ENCODE measurements around the gene CACNG3.
"Not testable (repeated sequence)": the region's sequence is repeated elsewhere in the genome, so short reads cannot be mapped to it uniquely, and the experiment has no call there.

CACNG3 gene

GRCh38 chr16:24281466-24281865 is 25.3 kb downstream of the CACNG3 start:
- no peak for DNase-seq

GRCh38 chr16:24282141-24282540 is 26.0 kb downstream of the CACNG3 start:
- DNase-seq = no peak

GRCh38 chr16:24286741-24287405 is 30.7 kb downstream of the CACNG3 start:
- no peak for DNase-seq

- DNase-seq = no peak
Measured at GRCh38 chr16:24288516-24288915, 32.4 kb downstream of the CACNG3 start.

GRCh38 chr16:24289166-24289700 is 33.1 kb downstream of the CACNG3 start:
- no peak for DNase-seq

GRCh38 chr16:24291932-24292331 is 35.8 kb downstream of the CACNG3 start:
- DNase-seq = no peak

- no peak for DNase-seq
Measured at GRCh38 chr16:24294131-24294530, 38.0 kb downstream of the CACNG3 start.

- DNase-seq = no peak
Measured at GRCh38 chr16:24297375-24297774, 41.2 kb downstream of the CACNG3 start.

- no peak for DNase-seq
Measured at GRCh38 chr16:24298548-24299167, 42.5 kb downstream of the CACNG3 start.

GRCh38 chr16:24300750-24301149 is 44.6 kb downstream of the CACNG3 start:
- not testable (repeated sequence) for DNase-seq

- DNase-seq = no peak
Measured at GRCh38 chr16:24302636-24303035, 46.5 kb downstream of the CACNG3 start.

GRCh38 chr16:24308200-24308599 is 52.1 kb downstream of the CACNG3 start:
- DNase-seq = no peak

GRCh38 chr16:24309258-24310142 is 53.4 kb downstream of the CACNG3 start:
- DNase-seq = no peak

- DNase-seq = no peak
Measured at GRCh38 chr16:24315343-24315742, 59.2 kb downstream of the CACNG3 start.

GRCh38 chr16:24318680-24319079 is 62.5 kb downstream of the CACNG3 start:
- DNase-seq = no peak

GRCh38 chr16:24319126-24319814 is 63.1 kb downstream of the CACNG3 start:
- no peak for DNase-seq

- no peak for DNase-seq
Measured at GRCh38 chr16:24322106-24322505, 66.0 kb downstream of the CACNG3 start.

- DNase-seq = no peak
Measured at GRCh38 chr16:24324421-24324820, 68.3 kb downstream of the CACNG3 start.

GRCh38 chr16:24328835-24329452 is 72.8 kb downstream of the CACNG3 start:
- DNase-seq = no peak

- DNase-seq = no peak
Measured at GRCh38 chr16:24332178-24332577, 76.0 kb downstream of the CACNG3 start.

GRCh38 chr16:24332582-24333090 is 76.5 kb downstream of the CACNG3 start:
- no peak for DNase-seq

GRCh38 chr16:24336491-24336890 is 80.4 kb downstream of the CACNG3 start:
- no peak for DNase-seq

Data from COR-L47 (cell line).